ENCODE results near the gene SLC6A6.

DNA sequence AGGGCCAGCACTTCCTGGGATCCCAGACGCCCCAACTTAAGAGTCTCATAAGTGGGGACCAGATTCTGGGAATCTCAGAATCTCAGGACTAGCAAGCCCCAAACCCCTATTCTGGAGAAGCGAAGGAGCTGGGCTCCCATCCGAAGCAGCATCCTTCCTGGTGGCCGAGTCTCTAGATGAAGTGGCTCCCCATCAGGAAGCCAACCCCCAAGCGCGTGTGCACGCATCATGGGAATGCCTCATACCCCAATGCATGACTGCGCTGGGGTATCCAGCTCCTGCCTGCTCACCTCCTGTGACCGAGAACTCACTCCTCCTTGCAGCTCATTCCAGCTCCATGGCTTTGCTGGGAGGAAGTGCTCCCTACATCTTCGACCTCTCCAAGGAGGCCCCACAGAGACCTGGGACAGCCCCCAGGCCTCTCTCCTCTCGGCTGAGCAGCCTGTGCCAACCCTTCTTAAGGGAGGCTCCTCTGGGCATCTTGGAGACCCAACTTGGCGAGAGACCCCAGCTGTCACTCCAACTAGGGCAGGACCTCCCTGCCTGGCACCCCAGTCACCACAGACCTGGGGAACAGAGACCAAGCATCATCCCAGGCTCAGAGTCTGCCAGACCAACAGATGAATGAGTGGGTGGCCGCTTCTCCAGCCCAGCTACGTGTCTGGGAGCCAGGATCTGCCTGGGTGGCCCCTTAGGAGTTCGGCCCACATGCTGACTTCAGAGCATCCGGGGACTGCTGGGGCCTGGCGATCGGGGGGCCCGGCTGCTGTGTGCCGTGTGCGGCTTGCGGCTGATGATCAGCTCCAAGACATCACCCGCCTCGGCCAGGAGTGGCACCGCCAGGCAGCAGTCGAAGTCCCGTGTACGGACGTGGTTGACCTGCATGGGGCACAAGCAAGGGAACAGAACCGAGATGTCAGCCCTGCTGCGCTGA lies 90.8 kb downstream of the SLC6A6 start:
- TF ChIP-seq POLR2A (IDR thresholded peaks at IDR 0.05; ENCODE audit: low read length): no peak
- no peak for TF ChIP-seq GATA1 (IDR thresholded peaks at IDR 0.05; ENCODE audit: low read depth, low read length)

All from erythroblast (primary cell).